Muscle layer of colon (tissue), 2 donors: ENCODE results near the gene LIN9.
"Not testable (repeated sequence)": the region's sequence is repeated elsewhere in the genome, so short reads cannot be mapped to it uniquely, and the experiment has no call there.

Source experiments
- H3K27ac ChIP-seq: one replicate; pipeline ENCODE4 v1.7.0; 2013; ENCODE audit warnings: low read depth, mild to moderate bottlenecking, low read length, moderate library complexity
- H3K27me3 ChIP-seq, 2 donors: one replicate each; pipeline ENCODE4 v1.7.0; 2013; ENCODE audit warnings: low read length in 2 of 2, mild to moderate bottlenecking in 2 of 2; ENCODE audit not compliant: insufficient read depth in 2 of 2, control insufficient read depth in 1 of 2
- H3K36me3 ChIP-seq: one replicate; pipeline ENCODE4 v1.7.0; 2013; ENCODE audit warnings: mild to moderate bottlenecking, low read length; ENCODE audit not compliant: insufficient read depth
- H3K4me1 ChIP-seq: one replicate; pipeline ENCODE4 v1.7.0; 2013; ENCODE audit warnings: mild to moderate bottlenecking, low read length; ENCODE audit not compliant: insufficient read depth
- H3K4me3 ChIP-seq, 2 donors: one replicate each; pipeline ENCODE4 v1.7.0; 2013; ENCODE audit warnings: low read length in 2 of 2, low read depth in 1 of 2, mild to moderate bottlenecking in 1 of 2, moderate library complexity in 1 of 2
- H3K9ac ChIP-seq: one replicate; pipeline ENCODE4 v1.7.0; 2013; ENCODE audit warnings: low read length
- H3K9me3 ChIP-seq: one replicate; pipeline ENCODE4 v1.7.0; 2013; ENCODE audit warnings: mild to moderate bottlenecking, low read length
- donor health status: abdominal sarcoma.
- donor health status: Adenocarcinoma of cecum.

Gene LIN9

DNA sequence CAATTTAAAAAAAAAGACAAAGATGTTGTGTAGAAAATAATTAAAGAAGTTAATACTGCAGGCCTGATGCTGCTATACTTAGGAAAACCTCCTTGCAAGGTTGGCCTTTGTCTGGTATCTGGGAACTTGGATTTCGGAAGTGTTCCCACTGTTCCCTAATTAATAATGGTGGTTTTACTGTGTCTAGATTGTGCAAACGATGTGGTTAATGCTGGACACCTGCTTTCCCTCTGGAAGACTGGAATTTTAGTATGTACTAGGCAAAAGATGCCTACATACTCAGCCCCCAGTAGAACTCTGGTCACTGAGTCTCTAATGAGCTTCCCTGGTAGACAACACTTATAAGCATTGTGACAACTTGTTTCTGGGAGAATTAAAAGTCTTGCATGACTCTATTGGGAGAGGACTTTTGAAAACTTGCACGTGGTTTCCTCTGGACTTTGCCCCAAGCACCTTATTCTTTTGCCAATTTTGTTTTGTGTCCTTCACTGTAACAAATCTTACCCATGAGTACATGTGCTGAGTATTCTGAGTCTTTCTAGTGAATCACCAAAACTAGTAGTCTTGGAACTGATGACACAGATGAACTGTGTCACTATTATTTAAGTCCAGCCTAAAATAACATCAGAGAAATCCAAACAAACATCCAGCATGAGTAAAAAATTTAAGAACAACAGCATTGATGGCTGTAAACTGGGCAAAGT lies 40.4 kb downstream of the LIN9 start:
- H3K27ac ChIP-seq, result no peak overlapping the region
- H3K9me3 ChIP-seq, result no peaks in the 10 kb centered on the region
- H3K4me3 ChIP-seq, result no peak overlapping the region
- H3K27me3 ChIP-seq, result no peaks in the 10 kb centered on the region
- no peaks in the 10 kb centered on the region for H3K4me1 ChIP-seq
- H3K36me3 ChIP-seq, result no peaks in the 10 kb centered on the region
- no peak overlapping the region for H3K9ac ChIP-seq

DNA sequence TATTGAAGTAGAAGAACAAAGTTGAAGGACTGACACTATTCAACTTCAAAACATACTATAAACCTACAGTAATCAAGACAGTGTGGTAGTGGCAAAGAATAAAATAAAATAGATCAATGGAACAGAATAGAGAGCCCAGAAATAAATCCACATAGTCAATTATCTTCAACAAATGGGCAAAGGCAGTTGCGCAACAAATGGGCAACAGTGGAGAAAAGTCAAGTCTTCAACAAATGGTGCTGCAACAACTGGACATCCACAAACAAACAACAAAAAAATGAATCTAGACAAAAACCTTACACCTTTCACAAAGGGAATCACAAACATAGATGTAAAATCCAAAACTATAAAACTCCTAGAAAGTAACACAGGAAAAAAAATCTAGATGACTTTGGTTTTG lies 47.1 kb downstream of the LIN9 start:
- no peaks in the 10 kb centered on the region for H3K36me3 ChIP-seq
- no peak overlapping the region for H3K27ac ChIP-seq
- H3K4me1 ChIP-seq, result no peaks in the 10 kb centered on the region
- no peak overlapping the region for H3K4me3 ChIP-seq
- no peaks in the 10 kb centered on the region for H3K9me3 ChIP-seq
- no peaks in the 10 kb centered on the region for H3K27me3 ChIP-seq
- H3K9ac ChIP-seq, result no peak overlapping the region

DNA sequence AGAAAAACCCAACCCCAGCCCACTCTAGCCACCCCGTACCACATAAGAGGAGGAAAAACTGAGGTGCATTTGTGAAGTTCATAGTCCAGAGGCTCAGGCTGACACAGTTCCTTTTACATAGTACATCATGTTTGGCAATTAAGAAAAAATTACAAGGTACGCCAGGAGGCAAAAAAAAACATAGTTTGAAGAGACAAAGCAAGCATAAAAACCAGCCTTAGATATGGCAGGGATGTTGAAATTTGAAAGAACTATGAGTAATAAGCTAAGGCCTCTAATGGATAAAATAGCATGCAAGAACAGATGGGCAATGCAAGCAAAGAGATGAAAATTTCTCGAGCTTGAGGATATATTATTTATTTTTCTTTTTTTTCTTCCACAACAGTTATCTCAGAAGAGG lies 53.6 kb downstream of the LIN9 start:
- Histone ChIP-seq H3K9ac (no peak overlapping the region), H3K36me3 (no peaks in the 10 kb centered on the region), H3K27me3 (no peaks in the 10 kb centered on the region)

DNA sequence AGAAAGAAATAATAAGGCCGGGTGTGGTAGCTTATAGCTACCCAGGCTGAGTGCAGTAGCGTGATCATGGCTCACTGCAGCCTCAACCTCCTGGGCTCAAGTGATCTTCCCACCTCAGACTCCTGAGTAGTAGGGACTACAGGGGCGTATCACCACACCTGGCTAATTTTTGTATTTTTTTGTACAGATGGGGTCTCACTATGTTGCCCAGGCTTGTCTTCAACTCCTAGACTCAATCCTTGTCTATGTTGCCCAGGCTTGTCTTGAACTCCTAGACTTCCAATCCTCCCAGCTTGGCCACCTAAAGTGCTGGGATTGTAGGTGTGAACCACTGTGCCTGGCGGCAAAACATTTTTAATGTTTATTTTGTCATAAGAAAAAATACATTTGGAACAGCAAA lies 55.0 kb downstream of the LIN9 start:
- H3K9me3 ChIP-seq, result no peaks in the 10 kb centered on the region
- no peaks in the 10 kb centered on the region for H3K36me3 ChIP-seq
- H3K4me3 ChIP-seq, result no peak overlapping the region
- H3K9ac ChIP-seq, result no peak overlapping the region
- no peaks in the 10 kb centered on the region for H3K27me3 ChIP-seq
- H3K4me1 ChIP-seq, result no peaks in the 10 kb centered on the region
- no peak overlapping the region for H3K27ac ChIP-seq

More for the DNA sequence above, 53.6 kb downstream of the LIN9 start:
- Histone ChIP-seq H3K4me3 (no peak overlapping the region), H3K4me1 (no peaks in the 10 kb centered on the region), H3K9me3 (no peaks in the 10 kb centered on the region), H3K27ac (no peak overlapping the region)

DNA sequence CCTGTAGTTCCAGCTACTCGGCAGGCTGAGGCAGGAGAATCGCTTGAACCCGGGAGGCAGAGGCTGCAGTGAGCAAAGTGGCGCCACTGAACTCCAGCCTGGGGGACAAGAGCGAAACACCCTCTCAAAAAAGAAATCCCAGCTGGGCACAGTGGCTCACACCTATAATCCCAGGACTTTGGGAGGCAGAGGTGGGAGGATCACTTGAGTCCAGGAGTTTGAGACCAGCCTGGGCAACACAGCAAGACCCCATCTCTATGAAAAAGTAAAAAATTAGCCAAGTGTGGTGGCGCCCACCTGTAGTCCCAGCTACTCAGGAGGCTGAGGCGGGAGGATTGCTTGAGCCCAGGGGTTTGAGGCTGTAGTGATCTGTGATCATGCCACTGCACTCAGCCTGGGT lies 56.1 kb downstream of the LIN9 start:
- not testable (repeated sequence) for H3K9me3 ChIP-seq, H3K27me3 ChIP-seq

DNA sequence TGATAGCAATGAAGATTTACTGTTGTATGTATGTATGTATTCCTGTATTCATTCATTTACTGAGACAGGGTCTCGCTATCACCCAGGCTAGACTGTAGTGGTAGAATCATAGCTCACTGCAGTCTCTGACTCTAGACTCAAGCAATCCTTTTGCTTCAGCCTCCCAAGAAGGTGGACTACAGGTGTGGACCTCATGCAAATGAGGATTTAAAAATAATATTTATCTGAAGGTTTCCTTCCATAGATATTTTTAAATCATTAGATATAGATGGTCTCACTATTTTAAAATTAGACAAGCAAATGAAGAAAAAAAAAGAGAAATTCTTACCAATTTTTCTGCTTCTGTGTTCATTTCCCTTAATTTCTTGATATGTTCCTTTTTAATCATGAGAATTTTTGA lies 58.5 kb downstream of the LIN9 start:
- no peaks in the 10 kb centered on the region for H3K27me3 ChIP-seq
- no peak overlapping the region for H3K4me3 ChIP-seq
- H3K4me1 ChIP-seq, result peaks cover 4% of the 10 kb centered on the region
- H3K27ac ChIP-seq, result no peak overlapping the region
- H3K9me3 ChIP-seq, result no peaks in the 10 kb centered on the region
- H3K9ac ChIP-seq, result no peak overlapping the region
- H3K36me3 ChIP-seq, result no peaks in the 10 kb centered on the region

More for the DNA sequence above, 56.1 kb downstream of the LIN9 start:
- not testable (repeated sequence) for H3K9ac ChIP-seq, H3K36me3 ChIP-seq, H3K4me1 ChIP-seq, H3K27ac ChIP-seq, H3K4me3 ChIP-seq

DNA sequence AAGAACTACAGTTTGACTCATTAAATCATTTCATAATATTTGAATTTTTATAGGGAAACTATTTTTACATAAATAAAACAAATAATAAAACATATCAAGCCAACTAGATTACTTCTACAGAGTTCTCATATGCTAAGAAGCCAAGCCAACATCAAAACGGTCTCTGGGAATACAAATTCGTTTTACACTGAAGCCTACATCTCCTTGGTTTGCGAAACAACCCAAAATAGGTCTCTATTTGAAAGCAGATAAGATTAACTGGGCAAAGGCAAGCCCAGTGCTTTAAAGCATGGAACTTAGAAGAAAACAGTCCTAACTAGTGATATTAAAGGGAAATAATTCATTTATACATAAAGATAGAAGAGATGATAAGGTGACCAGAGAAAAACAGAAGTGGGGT lies 60.2 kb downstream of the LIN9 start:
- H3K4me1 ChIP-seq, result peaks cover 4% of the 10 kb centered on the region
- no peaks in the 10 kb centered on the region for H3K27me3 ChIP-seq
- H3K9ac ChIP-seq, result no peak overlapping the region
- no peaks in the 10 kb centered on the region for H3K9me3 ChIP-seq
- no peak overlapping the region for H3K4me3 ChIP-seq
- no peaks in the 10 kb centered on the region for H3K36me3 ChIP-seq
- H3K27ac ChIP-seq, result no peak overlapping the region

DNA sequence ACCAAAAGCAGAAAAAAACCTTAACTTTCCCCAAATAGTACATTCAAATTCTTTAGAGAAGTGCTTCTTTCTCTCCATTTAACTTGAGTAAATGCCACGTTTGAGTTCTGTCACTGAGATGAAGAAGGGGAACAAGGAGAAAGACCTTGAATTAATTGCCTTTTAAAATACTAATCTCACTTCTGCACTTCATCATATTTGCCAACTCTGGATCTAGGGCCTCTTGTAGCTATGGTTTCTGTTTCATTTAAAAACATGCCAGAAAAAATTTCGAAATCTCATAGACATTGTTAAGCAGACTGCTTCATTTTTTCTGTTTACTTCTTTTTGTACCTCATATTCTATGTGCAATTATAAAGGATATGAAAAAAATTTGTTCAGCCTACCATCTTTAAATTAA lies 60.9 kb downstream of the LIN9 start:
- Histone ChIP-seq H3K36me3 (no peaks in the 10 kb centered on the region), H3K4me3 (no peak overlapping the region), H3K27me3 (no peaks in the 10 kb centered on the region), H3K9ac (no peak overlapping the region), H3K27ac (no peak overlapping the region), H3K4me1 (peaks cover 4% of the 10 kb centered on the region), H3K9me3 (no peaks in the 10 kb centered on the region)

DNA sequence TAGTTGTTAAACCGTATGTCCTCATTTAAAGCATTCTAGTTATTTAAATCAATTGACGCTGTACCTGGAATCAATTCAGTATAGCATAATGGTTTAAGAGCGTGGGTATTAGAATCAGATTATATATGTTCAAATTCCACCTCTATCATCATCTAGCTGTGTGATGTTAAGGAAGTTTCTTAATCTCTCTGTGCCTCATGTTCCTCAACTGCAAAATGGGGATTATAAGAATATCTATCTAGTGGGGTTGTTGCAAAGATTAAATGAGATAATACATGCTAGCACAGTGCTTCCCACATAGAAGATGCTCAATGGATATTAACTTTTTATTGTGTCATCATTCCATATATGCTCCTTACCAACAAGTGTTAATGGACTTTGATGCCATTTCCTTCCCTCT lies 69.5 kb downstream of the LIN9 start:
- no peak overlapping the region for H3K27ac ChIP-seq
- no peaks in the 10 kb centered on the region for H3K9me3 ChIP-seq
- no peaks in the 10 kb centered on the region for H3K27me3 ChIP-seq
- no peaks in the 10 kb centered on the region for H3K36me3 ChIP-seq
- no peak overlapping the region for H3K9ac ChIP-seq
- no peak overlapping the region for H3K4me3 ChIP-seq
- no peaks in the 10 kb centered on the region for H3K4me1 ChIP-seq

DNA sequence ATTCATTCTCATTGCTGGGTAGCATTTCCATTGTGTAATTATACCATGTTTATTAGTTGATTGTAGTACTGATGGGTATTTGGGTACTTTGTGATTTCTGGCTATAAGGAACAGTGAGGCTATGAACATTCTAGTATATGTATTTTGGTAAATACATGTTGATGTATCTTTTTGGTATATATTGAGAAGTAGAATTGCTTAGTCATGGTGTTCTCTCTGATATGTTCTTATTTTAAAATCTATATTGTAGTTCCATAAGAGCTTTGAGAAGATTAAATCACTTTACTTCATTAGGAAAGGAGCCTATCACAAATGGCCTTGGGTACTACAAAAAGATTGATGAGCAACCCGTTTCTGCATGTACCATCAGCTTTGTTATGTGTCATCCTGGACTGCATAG lies 72.1 kb downstream of the LIN9 start:
- Histone ChIP-seq H3K9me3 (no peaks in the 10 kb centered on the region), H3K4me1 (no peaks in the 10 kb centered on the region), H3K9ac (no peak overlapping the region), H3K36me3 (no peaks in the 10 kb centered on the region), H3K27me3 (no peaks in the 10 kb centered on the region), H3K27ac (no peak overlapping the region), H3K4me3 (no peak overlapping the region)

DNA sequence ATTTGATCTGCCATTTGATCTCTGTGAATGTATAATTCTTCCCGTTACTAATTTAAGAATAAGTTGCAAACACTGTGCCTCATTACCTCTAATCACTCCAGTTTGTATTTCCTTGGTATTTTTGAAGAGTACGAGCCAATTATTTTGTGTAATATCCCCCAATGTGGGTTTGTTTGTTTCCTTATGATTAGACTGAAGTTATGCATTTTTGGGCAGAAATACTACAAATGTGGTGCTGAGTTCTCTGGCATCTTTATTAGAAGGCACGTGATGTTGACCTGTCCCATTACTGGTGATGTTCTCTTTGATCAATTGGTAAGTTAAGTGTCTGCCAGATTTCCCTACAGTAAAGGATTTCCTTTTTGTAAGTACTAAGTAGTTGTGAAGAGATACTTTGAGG lies 75.2 kb downstream of the LIN9 start:
- Histone ChIP-seq H3K36me3 (no peaks in the 10 kb centered on the region), H3K4me1 (no peaks in the 10 kb centered on the region), H3K4me3 (no peak overlapping the region), H3K9me3 (no peaks in the 10 kb centered on the region), H3K27ac (no peak overlapping the region), H3K9ac (no peak overlapping the region), H3K27me3 (no peaks in the 10 kb centered on the region)

DNA sequence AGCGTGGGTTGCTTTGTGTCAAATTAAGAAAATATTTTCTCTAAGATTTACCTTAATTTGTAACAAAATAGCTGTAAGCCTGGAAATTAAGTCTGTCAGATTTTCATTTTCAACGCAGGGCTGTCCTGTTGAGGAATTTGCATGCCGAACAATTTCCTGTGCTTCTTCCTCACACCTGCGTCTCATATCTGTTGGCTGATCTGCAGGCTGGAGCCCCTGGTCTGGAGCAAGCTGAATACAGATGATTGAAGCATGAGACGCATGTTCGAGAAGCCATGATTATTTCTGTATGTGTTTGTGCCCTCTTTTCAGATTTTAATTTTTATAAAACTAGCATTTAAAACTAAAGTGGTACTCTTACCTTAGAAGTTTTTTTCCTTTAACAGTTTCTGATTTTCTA lies 75.7 kb downstream of the LIN9 start:
- Histone ChIP-seq H3K4me3 (no peak overlapping the region), H3K9me3 (no peaks in the 10 kb centered on the region), H3K4me1 (no peaks in the 10 kb centered on the region), H3K9ac (no peak overlapping the region), H3K36me3 (no peaks in the 10 kb centered on the region), H3K27me3 (no peaks in the 10 kb centered on the region), H3K27ac (no peak overlapping the region)
